TTC549 (cell line): ENCODE results near the gene RALGPS1.
"Not testable (repeated sequence)": the region's sequence is repeated elsewhere in the genome, so short reads cannot be mapped to it uniquely, and the experiment has no call there.

Experiments used
- FAIRE-seq: peaks from 2 replicates; lab custom pipeline; 2012; peaks lifted over from hg19 to GRCh38; lab: Jason Lieb, UNC

The RALGPS1 gene

DNA sequence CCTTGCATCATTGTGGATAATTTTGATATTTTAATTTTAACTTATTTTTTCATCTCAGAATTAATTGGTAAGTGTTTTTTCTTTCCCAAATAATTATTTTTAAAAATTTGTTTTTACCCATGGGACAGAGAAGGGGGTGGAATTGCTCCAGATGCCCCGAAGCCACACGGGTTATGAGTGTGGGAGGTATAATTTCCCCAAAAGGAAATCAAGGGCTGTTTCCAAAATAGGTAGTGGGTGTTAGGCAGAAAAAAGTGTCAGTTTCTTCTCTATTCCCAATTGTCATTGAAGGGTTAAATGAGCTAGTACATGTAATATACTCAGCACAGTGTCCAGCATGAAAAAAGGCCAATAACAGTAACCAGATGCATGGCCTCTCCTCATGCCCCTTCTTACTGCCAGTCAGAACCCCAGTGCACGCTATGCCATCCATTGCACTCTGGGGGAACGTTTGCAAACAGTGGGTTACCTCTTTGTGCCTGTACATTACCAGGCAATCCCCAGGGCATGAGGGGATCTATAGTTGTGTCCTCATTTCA is 244.3 kb downstream of the RALGPS1 start:
- FAIRE-seq = no peak

DNA sequence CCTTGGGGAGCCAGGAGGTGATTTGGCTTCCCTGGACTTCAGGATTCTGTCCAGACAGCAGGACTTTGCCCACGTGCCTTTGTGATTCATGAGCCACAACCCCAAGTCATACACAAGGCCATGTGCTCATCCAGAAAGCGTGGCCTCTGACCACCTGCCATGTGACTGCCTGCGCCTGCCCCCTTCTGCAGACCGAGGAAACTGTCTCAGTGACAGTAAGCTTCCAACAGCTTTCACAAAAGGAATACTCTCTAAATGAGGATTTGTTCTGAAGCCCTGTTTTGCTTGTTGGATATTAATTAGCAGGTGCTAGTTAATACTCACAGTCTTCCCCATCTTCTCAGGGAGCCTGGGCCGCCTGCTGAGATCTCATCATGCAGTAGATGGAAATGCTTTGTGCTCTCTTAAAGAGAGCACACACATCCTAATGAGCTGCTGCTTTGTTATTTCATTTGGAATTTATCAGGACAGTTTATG is 244.8 kb downstream of the RALGPS1 start:
- no peak for FAIRE-seq

DNA sequence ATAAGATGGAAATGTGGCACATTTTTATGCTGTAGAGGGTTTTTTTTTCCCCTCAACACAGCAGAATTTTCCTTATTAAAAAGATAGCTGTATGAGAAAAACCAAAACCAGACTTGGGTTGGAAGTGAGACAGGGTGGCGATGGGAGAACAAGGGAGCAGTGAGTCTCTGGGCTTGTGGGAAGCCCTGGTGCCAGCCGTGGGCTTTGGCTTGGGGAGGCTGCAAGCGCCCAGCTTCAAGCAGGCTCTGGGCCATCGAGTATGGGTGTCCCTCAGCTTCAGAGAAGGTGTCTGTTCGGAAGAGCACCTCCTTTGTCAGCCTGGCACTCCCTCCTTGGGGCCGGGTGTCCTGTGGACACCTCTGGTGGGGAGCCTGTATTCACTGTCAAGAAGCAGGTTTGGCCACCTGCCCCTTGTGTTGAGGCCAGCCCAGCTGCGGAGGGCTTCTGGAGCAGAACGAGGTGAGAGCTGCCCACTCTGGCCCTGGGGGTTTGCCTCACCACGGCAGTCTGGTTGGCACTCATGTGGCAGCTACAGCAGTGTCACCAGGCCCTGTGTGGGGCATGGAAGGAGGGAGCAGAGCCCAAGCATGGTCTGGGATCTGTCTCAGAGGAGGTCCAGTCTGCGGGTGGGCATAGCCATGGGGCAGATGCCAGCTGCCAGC is 245.5 kb downstream of the RALGPS1 start:
- FAIRE-seq = no peak

DNA sequence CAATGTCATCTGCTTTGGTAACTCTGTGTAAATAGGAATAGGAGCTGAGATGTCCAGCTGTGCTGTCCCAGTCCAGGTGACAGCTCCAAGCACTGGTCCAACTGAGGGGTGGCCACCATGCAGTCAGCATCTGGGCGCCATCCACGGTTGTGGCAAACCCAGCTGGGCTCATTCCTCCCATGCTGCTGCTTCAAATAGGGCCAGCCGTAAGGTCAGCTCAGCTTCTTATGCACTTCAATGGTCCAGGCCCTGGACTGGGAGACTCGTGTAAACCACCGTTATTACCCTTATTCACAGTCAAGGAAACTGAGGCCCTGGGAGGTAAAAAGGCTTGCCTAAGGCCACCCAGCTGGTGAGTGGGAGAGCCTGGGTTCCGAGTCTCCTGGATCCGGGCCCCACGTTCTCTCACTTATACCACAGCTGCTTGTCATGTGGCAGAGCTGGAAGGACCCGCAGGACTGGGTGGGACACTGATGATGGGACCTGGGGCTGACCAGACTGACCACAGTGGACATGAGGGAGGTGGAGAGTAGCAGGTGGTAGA is 246.6 kb downstream of the RALGPS1 start:
- FAIRE-seq = no peak

DNA sequence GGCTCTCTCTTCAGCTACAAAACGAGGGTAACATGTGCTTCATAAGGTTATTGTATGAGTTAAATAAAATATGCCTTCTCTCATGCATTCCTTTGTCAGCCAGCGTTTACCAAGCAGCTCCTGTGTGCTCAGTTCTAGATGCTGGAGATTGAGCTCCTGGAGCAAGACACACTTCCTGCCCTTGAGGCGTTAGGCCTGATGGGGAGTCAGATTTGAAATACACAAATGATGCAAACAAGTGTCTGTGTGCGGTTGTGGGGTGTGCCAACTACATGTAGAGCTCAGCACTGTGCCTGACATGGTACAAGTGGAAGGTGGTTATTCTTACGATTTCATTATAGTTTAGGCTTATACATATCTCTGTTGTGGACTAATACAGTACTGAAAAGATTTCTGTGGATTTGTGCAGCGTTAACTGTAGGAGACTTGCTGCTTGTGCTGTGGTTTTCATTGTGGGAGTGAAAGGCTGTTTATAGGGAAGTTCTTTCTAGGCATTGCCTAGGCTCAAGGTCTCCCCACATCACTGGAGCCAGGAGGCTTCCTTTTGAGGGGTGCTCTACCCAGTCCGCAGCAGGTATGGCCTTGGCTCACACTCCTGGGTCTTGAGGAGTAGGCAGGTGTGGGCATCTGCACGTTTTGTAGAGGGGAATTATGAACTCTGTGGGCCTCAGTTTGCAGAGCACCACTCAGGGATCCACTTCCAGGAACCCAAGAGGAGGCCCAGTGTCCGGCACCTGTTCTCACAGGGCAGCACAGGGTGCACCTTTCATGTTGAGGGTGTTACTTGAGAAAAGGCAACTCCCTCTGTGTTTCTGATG is 247.7 kb downstream of the RALGPS1 start:
- FAIRE-seq = no peak

DNA sequence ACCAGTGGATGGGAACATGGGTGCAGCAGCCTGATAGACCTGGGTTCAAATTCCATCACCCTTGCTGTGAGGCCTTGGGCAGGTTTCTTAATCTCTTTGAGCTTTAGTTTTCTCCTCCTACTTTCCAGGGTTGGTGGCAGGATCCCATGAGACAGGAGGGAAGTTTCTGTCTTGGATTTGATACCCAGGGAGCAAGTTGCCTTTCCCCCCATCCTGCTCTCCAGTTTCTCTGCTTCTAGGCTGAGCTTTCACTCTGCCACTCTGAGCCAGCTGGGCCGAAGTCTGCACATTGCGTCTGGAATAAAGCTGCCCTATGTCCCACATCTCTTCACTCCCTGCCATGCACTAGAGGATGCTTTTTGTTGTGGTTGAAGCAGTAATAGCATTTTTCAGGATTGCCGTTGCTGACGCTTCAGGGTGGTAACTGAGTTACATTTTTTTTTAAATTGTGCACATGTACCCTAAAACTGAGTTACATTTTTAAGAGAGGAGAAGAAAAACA is 248.3 kb downstream of the RALGPS1 start:
- no peak for FAIRE-seq

DNA sequence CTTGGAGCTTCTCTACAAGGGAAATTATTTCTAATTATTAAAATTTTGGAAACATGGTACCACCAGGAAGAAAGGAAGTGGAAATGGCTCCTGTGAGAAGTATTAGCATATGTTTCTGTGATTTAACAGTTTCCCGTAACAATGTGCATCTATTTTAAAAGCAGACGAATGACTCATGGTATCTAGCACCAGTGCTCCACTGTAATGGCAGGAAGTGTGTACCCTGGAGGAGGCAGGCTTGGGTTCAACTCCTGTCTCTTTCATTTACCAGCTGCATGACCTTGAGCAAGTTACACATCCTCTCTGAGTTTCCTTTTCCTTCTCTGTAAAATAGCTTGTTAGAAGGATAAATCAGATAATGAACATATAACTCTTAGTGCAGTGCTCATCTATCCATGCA is 248.8 kb downstream of the RALGPS1 start:
- FAIRE-seq = no peak

DNA sequence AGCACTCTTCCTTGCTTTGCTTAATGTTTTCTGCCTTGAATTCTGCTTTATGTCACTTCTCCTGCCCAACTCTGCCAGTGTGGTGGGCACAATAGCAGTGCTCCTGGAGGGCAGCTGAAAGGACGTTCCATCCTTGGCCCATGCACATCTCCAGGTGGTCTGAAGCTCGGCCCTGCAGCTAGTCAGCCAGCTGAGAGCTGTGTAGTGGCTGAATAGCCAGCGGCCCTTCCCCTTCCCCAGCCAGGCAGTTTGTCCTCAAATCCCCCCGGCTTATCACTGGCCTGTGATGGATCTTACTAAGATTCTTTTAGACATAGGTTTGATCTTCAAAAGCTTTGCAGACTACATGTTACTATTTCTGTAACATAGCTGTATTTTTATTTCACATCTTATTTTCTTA is 250.5 kb downstream of the RALGPS1 start:
- FAIRE-seq = no peak

DNA sequence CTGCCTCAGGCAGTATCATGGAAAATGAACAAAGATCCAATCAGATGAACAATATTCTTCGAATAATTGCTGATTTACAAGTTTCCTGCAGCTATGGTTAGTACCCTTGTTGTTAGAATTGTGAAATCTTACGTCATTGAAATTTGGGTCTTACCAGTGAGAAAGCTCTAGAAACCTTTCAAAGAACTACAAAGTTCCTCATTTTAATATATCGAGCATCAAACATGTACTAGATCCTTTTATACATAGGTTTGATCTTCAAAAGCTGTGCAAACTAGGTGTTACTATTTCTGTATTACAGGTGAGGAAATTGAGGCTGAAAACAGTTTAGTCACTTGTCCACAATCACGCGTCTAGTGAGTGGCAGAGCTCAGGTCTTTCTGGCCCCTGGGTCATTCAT is 251.5 kb downstream of the RALGPS1 start:
- FAIRE-seq = no peak

DNA sequence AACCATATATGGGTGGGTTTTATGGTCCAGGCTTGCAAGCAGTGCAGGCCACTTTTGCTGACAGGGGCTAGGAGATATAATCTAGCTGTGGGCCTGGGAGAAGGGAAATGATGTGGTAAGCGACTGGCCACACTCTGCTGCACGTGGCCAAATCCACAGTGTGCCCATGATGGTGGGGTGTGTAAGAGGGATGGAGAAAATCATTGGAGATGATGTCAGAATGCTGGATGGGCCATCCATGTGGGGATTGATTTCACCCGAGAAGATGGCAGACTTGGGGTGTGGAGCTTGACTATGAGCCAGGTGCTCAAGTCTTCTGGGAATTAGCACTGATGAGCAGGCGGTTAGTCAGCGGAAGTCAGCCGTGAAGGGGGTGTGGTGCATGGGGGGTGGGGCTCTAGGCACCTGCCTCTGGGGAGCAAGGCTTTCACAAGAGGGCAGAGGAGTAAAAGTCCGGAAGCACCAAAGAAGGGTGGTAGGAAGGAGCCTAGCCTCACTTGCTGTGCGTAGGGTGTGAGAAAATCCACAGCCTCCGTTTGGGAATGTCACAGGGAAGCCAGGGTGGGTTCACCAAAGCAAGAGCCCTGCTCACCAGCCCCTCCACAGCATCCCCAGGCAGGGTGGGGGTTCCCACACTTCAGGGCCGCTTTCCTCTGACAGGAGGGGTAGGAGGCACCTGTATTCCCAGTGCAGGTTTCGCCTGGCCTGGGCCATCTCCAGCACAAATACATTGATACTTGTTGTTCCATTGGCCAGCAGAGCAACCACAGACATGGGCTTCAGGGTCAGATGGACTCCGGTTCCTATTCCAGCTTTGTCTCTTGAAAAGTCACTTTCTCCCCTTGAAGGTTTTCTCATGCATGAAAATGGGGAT is 252.3 kb downstream of the RALGPS1 start:
- FAIRE-seq = no peak

DNA sequence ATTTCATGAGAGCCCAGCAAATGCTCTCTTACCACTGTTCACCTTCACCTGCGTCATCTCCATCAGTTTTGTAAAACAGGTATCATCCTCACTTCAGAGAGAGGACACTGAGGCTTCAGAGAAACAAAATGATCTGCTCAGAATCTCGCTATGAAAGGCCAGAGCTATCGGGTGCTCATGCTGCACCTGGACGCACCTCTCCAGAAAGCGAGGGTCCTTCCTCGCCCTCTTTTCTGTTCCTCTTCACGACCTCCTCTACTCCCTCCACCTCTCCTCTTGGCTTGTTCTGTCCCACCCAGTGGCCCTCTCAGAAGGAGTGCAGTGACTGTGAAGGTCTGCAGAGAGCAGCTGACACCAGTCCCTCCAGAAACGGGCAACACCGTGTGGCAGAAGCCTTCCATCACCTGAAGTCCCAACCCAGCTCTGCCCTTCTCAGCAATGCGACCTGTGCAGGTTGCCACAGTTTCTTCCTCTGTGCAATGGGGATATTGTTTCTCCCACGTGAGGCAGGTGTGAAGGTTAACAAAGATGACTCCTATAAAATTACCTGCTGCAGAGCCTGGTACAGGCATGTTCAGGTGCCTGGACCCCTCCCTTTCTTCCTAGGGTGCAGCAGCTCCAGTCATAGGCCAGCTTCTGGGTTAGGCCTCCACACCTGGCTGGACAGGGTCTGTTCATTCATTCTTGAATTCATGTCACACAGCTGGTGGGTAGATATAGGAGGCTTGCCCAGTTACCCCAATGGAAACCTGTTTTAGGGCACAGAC is 253.2 kb downstream of the RALGPS1 start:
- FAIRE-seq = no peak

DNA sequence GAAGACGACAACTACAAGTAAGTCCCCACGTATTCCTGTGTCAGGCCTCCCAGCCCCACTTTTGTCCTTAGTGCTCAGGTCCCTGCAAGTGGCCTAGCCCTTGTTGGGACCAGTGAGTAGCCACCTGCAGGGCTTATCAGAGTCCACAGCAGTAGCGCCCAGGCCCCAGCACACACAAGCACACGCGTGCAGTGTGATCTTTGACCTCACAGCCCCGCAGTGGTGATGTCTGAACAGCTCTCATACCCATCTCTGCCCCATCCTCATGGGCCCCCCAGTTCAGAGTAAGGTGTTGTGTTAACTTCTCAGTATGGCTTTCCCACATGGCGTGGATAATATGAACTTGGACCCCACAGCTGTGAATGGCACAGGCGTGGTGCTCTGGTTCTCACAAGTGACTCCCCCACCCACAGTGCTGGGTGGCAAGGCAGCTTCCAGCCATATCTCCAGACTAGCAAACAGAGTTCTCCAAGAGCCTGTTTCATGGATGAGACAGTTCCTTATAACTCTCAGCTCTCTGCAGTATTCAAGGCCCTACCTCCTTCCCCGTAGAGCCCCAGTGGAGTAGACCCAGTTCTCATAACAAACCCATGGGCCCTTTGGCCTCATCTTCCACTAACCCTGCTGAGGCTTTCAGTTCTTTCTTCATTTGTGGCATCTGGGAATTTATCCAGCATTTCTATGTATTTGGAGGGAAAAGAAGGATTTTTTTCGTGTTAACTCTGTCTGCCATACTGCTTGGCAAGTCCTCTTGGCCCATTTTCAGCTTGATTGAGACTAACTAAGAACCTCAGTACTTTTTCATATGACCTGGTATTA is 254.4 kb downstream of the RALGPS1 start:
- FAIRE-seq = no peak

DNA sequence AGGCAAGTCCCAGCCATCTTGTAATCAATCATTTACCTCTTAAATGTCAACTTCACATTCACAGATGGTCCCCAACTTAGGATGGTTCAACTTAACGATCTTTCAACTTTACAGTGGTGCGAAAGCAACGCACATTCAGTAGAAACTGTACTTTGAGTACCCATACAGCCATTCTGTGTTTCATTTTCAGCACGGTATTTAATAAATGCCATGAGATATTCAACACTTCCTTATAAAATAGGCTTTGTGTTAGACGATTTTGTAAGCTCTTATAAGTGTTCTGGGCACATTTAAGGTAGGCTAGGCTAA is 254.9 kb downstream of the RALGPS1 start:
- no peak for FAIRE-seq

DNA sequence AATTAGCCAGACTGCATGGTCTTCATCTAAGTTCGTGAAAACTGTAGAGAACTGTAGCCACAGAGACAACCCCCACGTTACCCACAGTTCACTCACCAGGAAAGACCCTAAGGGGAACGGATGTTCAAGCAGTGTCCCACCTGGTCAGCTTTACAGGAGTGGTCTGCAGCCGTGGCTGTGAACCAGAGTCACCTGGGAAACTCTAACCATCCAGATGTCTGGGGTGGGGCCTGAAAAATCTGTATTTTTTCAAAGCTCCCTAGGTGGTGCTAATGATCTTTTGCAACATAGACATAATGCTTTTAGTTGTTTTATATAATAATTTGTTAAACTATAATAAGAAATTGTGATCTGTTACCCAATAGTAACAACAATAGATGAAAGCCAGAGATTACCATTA is 255.5 kb downstream of the RALGPS1 start:
- no peak for FAIRE-seq

DNA sequence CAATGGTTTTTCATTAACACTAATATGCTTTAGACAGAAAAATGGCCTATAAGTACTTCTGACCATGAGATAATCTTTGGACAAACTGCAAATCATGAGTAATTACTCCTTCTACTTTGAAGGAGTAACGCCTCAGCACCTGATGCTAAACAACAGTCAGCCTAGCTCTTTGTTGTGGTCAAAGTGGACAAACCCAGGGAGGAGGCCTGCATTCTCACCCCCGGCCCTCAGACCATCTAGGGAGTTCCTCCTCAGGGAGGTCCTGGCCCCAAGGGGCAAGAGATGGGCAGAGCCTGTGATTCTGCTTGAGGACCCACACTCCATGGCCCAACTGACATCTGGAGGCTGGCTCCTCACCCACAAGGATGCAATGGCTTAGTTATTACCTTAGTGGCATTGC is 256.1 kb downstream of the RALGPS1 start:
- FAIRE-seq = no peak

DNA sequence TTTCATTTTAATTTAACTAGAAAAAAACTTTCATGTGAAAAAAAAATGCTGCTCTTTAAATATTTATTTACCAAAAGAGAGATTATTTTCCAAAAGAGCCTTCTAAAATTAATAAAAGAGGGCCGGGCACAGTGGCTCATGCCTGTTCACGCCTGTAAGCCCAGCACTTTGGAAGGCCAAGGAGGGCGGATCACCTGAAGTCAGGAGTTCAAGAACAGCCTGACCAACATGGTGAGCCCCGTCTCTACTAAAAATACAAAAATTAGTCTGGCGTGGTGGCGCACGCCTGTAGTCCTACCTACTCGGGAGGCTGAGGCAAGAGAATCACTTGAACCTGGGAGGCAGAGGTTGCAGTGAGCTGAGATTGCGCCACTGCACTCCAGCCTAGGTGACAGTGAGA is 256.8 kb downstream of the RALGPS1 start:
- not testable (repeated sequence) for FAIRE-seq

DNA sequence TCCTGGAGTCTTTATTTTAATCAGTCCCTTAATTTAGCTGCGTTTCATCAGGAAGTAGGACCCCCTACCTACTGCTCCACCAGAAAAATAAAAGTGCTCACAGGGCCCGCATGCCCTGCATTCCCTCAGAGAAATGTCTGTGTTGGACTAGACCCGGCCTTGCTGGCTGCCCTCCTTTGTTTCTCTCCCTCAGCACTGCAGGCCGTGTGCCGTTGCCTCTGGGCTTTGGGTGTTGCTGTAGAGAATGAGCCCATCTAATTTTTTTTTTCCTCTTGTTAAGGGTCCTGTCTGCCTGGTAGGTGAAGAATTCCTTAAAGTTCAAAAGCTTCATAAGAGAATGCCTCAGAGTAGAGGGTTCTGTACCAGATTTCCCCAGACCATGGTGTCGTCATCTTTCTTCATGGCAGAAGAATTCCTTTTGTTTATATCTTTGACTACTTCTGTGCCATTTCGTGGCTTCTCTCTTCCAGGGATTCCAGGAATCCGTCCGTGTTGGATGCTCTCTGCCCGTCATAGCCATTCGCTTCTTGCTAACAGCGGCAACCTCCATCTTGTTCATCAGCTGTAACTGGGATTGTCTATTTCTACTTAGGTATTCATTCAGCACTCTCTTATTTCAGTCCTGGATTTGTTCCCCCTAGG is 257.6 kb downstream of the RALGPS1 start:
- FAIRE-seq = no peak

DNA sequence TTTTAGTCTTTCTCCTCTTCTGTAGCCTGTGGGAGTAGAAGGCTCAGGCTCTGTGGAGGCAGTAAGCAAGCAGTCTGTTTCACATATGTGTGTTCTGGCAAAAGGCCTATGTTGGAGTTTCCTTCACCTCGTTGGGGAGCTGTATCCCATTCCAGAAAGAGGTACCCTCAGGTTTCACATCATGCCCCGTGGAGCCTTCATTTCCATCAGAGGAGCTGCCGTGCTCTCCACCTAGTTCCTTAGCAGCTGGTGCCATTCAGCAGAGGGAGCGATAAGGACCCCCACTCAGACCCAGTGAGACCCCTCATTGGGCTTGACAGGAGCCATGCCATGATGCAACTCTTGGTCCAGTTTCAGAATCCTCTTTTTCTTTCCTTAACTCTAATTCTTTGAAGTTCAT is 258.5 kb downstream of the RALGPS1 start:
- FAIRE-seq = no peak

DNA sequence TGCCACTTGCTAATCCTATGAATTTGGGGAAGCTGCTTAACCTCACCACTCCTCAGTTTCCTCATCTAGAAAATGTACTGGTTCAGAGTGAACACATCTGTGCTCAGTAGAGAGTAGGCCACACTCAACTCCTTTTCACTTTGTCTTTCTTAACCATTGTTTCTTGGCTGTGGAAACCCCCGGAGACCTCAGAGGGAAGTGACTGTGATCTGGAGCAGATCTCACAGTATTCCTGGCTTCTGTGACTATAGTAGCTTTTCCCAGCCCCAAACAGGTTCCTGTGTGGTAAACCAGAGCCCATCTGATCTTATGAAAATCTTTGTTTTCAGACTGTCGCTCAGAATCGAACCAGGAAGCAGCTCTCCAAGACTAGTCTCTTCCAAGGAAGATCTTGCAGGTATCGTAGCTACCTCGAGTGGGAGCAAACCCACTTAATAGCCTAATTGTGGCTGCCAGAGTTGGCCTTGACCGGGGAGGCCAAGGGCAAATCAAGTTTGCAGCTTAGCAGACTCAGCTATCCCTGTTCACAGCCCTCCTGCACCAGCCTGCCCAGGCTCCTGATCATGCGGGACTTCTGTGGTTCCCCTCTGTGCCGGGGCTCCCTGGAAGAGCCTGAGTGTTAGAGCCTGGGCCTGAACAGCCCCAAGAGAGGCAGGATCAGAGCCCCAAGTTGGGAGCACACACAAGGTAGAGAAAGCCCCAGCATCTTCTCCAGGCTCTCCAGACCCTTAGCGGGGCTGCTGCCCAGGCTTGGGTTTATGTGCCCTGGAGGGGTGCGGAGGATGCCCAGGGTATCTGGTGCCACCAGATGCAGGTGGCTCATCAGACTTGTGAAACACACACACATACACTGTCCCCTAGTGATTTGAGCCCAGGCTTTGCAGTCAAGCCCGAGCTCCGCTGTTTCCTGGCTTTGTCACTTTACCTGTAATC is 260.1 kb downstream of the RALGPS1 start:
- FAIRE-seq = no peak
